GM12891 (cell line): ENCODE data around the gene NUP155.

Experiments
- POLR2A ChIP-seq: IDR thresholded peaks from 2 replicates; pipeline ENCODE4 v1.6.1; 2011; ENCODE audit warnings: low read depth, low read length, control low read depth
- POLR2AphosphoS5 ChIP-seq: IDR thresholded peaks from 2 replicates; pipeline ENCODE4 v1.6.1; 2011; ENCODE audit warnings: low read depth, low read length, control low read depth
- POU2F2 ChIP-seq: IDR thresholded peaks from 2 replicates; pipeline ENCODE4 v1.6.1; 2011; ENCODE audit warnings: low read depth, mild to moderate bottlenecking, control low read depth, low read length, moderate library complexity
- SPI1 ChIP-seq: IDR thresholded peaks from 2 replicates; pipeline ENCODE4 v1.6.1; 2011; ENCODE audit warnings: low read depth, low read length, control low read depth
- TAF1 ChIP-seq: IDR thresholded peaks from 2 replicates; pipeline ENCODE4 v1.6.1; 2011; ENCODE audit warnings: low read depth, low read length, control low read depth

DNA sequence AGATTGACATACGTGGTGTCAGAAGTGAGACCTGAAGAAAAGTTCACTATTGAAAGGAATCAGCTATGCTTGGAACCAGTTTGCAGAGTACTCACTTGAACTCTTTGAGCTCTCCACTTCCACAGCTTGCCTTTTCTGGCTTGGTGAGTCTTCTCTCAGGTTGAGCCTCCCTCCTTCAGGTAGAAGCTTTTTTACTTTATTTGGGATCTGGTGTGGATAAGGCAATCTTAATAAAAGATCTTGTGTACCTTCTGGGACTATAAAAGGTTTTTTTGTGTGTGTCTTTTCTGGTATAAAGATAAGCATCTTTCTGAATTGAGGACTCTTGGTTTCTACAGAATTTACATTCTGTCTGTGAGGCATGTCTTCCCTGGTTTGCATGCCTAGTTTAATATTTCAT is 116.3 kb downstream of the NUP155 start:
- no peak for TF ChIP-seq POLR2AphosphoS5
- no peak for TF ChIP-seq POLR2A
- TF ChIP-seq TAF1, result no peak
- no peak for TF ChIP-seq SPI1
- TF ChIP-seq POU2F2, result no peak
